ENCODE data around the gene SETX.

- TF ChIP-seq CTCF (IDR thresholded peaks at IDR 0.05) = no peak
- no peak for TF ChIP-seq POLR2A (IDR thresholded peaks at IDR 0.05)
Observed at GRCh38 chr9:132249690-132250089, 105.1 kb downstream of the SETX start.

Data from breast epithelium (tissue), 3 donors.